ENCODE measurements around the gene HNF4A. TPM values are rescaled to one million over a fixed set of nuclear protein-coding genes. Genes with fewer than 3 reads are reported as not detected.

HNF4A gene
- total and polyA plus RNA-seq, 4 experiments from 2014 or later: not detected

DNA sequence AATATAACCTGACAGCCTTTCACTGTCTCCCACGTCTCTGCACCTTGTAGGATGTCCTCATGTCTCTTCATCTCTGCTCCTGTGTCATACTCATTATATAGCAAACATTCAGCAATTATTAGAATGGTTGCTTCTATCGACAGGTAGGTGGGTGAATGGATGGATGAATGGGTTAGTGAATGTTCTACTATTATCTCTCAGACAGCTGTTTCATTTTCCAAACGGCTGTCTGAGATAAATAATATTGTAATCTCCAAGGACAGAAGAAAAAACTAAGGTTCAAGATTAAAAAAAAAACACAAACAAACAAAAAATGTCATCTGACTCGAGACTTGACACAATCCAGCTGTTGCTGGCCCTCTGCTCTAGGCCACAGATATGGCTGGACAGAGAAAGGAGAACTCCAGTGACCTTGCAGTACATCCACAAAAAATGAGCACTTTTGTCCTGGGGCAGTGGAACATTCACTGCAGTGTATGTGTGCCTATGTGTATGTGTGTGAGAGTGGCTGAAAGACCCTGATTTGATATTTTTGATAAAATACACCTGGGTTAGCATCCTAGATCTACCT, 2.1 kb downstream of the HNF4A start:
- Histone ChIP-seq H3K4me3 (ENCODE audit: low read length in 2 of 2) (no peak overlapping the region), H3K27me3 (ENCODE audit: insufficient read depth, low read length) (no peaks in the 10 kb centered on the region), H3K4me1 (ENCODE audit: insufficient read depth, low read length) (no peaks in the 10 kb centered on the region), H3K9me3 (ENCODE audit: control insufficient read depth in 1 of 2, low read length in 2 of 2) (no peaks in the 10 kb centered on the region), H3K27ac (ENCODE audit: low read depth, low read length) (no peak overlapping the region), H3K36me3 (ENCODE audit: insufficient read depth, low read length) (no peaks in the 10 kb centered on the region)
- intact Hi-C loops (cut with micrococcal nuclease): no loop called here
- H3K36me3 Mint-ChIP-seq: no peaks in the 10 kb centered on the region
- no peaks in the 10 kb centered on the region for H3K4me1 Mint-ChIP-seq
- H3K27me3 Mint-ChIP-seq: peaks cover 4 to 6% of the 10 kb centered on the region in 2 donors
- H3K9me3 Mint-ChIP-seq: no peaks in the 10 kb centered on the region
- no peak for DNase-seq
- ChIA-PET CTCF (ENCODE audit: partially characterized antibody) (interaction anchor here (0.9 kb wide), 1 partner anchor 47 kb away, joined by 3 read pairs; the partner anchor contains the start of gene FITM2), POLR2A (ENCODE audit: partially characterized antibody) (no interaction called here)
- no peak overlapping the region for H3K27ac Mint-ChIP-seq
- H3K4me3 Mint-ChIP-seq: no peak overlapping the region

GRCh38 chr20:44358776-44359175, 3.3 kb downstream of the HNF4A start:
- POLR2A ChIA-PET (ENCODE audit: partially characterized antibody): no interaction called here
- CTCF ChIA-PET (ENCODE audit: partially characterized antibody): no interaction called here

GRCh38 chr20:44360221-44360620, 4.7 kb downstream of the HNF4A start:
- Mint-ChIP-seq H3K27me3 (peaks cover 1 to 3% of the 10 kb centered on the region in 2 donors), H3K27ac (no peak overlapping the region), H3K9me3 (no peaks in the 10 kb centered on the region), H3K36me3 (no peaks in the 10 kb centered on the region), H3K4me1 (no peaks in the 10 kb centered on the region), H3K4me3 (no peak overlapping the region)
- Histone ChIP-seq H3K4me1 (ENCODE audit: insufficient read depth, low read length) (no peaks in the 10 kb centered on the region), H3K27ac (ENCODE audit: low read depth, low read length) (no peak overlapping the region), H3K9me3 (ENCODE audit: control insufficient read depth in 1 of 2, low read length in 2 of 2) (no peaks in the 10 kb centered on the region), H3K4me3 (ENCODE audit: low read length in 2 of 2) (no peak overlapping the region), H3K27me3 (ENCODE audit: insufficient read depth, low read length) (no peaks in the 10 kb centered on the region), H3K36me3 (ENCODE audit: insufficient read depth, low read length) (no peaks in the 10 kb centered on the region)
- no peak for DNase-seq
- ChIA-PET POLR2A (ENCODE audit: partially characterized antibody) (no interaction called here), CTCF (ENCODE audit: partially characterized antibody) (interaction anchor here (1.3 kb wide), 1 partner anchor 146 kb away, joined by 3 read pairs; no protein-coding TSS in a partner anchor)
- intact Hi-C loops (cut with micrococcal nuclease): no loop called here

More at GRCh38 chr20:44358776-44359175, 3.3 kb downstream of the HNF4A start:
- DNase-seq: no peak
- Mint-ChIP-seq H3K9me3 (no peaks in the 10 kb centered on the region), H3K27ac (no peak overlapping the region), H3K36me3 (no peaks in the 10 kb centered on the region), H3K27me3 (peaks cover 4 to 6% of the 10 kb centered on the region in 2 donors), H3K4me3 (no peak overlapping the region), H3K4me1 (no peaks in the 10 kb centered on the region)
- Histone ChIP-seq H3K4me1 (ENCODE audit: insufficient read depth, low read length) (no peaks in the 10 kb centered on the region), H3K36me3 (ENCODE audit: insufficient read depth, low read length) (no peaks in the 10 kb centered on the region), H3K4me3 (ENCODE audit: low read length in 2 of 2) (no peak overlapping the region), H3K9me3 (ENCODE audit: control insufficient read depth in 1 of 2, low read length in 2 of 2) (no peaks in the 10 kb centered on the region), H3K27ac (ENCODE audit: low read depth, low read length) (no peak overlapping the region), H3K27me3 (ENCODE audit: insufficient read depth, low read length) (no peaks in the 10 kb centered on the region)
- intact Hi-C loops (cut with micrococcal nuclease): no loop called here

DNA sequence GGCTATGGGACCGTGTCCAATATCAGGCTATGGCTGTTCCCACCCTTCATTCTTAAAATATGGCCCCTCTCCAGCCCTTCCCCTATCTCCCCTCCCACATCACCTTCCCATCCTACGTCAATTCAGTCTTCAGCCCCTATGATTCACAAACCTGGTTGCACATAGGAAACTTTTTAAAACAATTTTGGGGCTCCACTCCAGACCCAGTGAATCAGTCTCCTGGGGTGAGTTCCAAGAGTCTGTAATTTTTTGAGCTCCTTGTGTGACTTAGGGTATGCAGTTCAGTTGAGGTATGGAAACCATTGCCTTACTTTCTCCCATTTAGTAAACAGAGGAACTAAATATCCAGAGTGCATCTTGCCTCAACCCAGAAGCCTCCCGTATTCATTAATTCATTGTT, 5.5 kb downstream of the HNF4A start:
- H3K27me3 ChIP-seq (ENCODE audit: insufficient read depth, low read length): no peaks in the 10 kb centered on the region
- no peaks in the 10 kb centered on the region for H3K36me3 ChIP-seq (ENCODE audit: insufficient read depth, low read length)
- H3K4me3 ChIP-seq (ENCODE audit: low read length in 2 of 2): no peak overlapping the region
- intact Hi-C loops (cut with micrococcal nuclease): no loop called here
- no peak for DNase-seq
- CTCF ChIA-PET (ENCODE audit: partially characterized antibody): interaction anchor here (1.3 kb wide), 1 partner anchor 146 kb away, joined by 3 read pairs; no protein-coding TSS in a partner anchor
- H3K4me1 ChIP-seq (ENCODE audit: insufficient read depth, low read length): no peaks in the 10 kb centered on the region
- H3K4me1 Mint-ChIP-seq: no peaks in the 10 kb centered on the region
- peaks cover 0 to 3% of the 10 kb centered on the region in 2 donors for H3K27me3 Mint-ChIP-seq
- H3K4me3 Mint-ChIP-seq: no peak overlapping the region
- H3K9me3 Mint-ChIP-seq: no peaks in the 10 kb centered on the region
- POLR2A ChIA-PET (ENCODE audit: partially characterized antibody): no interaction called here
- H3K27ac ChIP-seq (ENCODE audit: low read depth, low read length): no peak overlapping the region
- H3K9me3 ChIP-seq (ENCODE audit: control insufficient read depth in 1 of 2, low read length in 2 of 2): no peaks in the 10 kb centered on the region
- H3K36me3 Mint-ChIP-seq: no peaks in the 10 kb centered on the region
- H3K27ac Mint-ChIP-seq: no peak overlapping the region

DNA sequence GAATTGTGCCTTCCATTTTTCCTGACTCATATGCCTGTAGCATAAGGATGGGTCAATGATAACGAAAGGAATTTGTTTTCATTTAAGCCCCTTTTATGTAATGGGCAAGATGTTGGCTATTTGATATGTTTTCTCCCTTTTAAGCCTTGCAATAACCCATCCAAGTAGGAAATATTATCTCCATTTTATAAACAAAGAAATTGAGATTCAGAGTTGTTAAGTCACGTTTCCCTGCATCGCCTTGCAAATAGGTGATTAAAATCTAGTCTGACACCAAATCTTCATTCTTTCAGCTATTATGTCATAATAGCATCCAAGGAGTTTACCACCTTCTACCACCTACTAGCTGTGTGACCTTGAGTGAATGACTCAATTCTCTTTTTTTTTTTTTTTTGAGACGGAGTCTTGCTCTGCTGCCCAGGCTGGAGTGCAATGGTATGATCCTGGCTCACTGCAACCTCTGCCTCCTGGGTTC, 7.0 kb downstream of the HNF4A start:
- no peaks in the 10 kb centered on the region for H3K27me3 ChIP-seq (ENCODE audit: insufficient read depth, low read length)
- H3K4me1 ChIP-seq (ENCODE audit: insufficient read depth, low read length): no peaks in the 10 kb centered on the region
- H3K27me3 Mint-ChIP-seq: peaks cover 0 to 3% of the 10 kb centered on the region in 2 donors
- H3K4me3 Mint-ChIP-seq: no peak overlapping the region
- POLR2A ChIA-PET (ENCODE audit: partially characterized antibody): no interaction called here
- no peaks in the 10 kb centered on the region for H3K36me3 Mint-ChIP-seq
- H3K36me3 ChIP-seq (ENCODE audit: insufficient read depth, low read length): no peaks in the 10 kb centered on the region
- intact Hi-C loops (cut with micrococcal nuclease): no loop called here
- H3K27ac Mint-ChIP-seq: no peak overlapping the region
- no peaks in the 10 kb centered on the region for H3K9me3 Mint-ChIP-seq
- CTCF ChIA-PET (ENCODE audit: partially characterized antibody): no interaction called here
- H3K4me3 ChIP-seq (ENCODE audit: low read length in 2 of 2): no peak overlapping the region
- no peak overlapping the region for H3K27ac ChIP-seq (ENCODE audit: low read depth, low read length)
- DNase-seq: no peak
- no peaks in the 10 kb centered on the region for H3K4me1 Mint-ChIP-seq
- H3K9me3 ChIP-seq (ENCODE audit: control insufficient read depth in 1 of 2, low read length in 2 of 2): no peaks in the 10 kb centered on the region

GRCh38 chr20:44364068-44364467, 8.6 kb downstream of the HNF4A start:
- peaks cover 0 to 3% of the 10 kb centered on the region in 2 donors for H3K27me3 Mint-ChIP-seq
- ChIA-PET POLR2A (ENCODE audit: partially characterized antibody) (no interaction called here), CTCF (ENCODE audit: partially characterized antibody) (no interaction called here)
- Histone ChIP-seq H3K36me3 (ENCODE audit: insufficient read depth, low read length) (no peaks in the 10 kb centered on the region), H3K4me1 (ENCODE audit: insufficient read depth, low read length) (no peaks in the 10 kb centered on the region), H3K4me3 (ENCODE audit: low read length in 2 of 2) (no peak overlapping the region), H3K27me3 (ENCODE audit: insufficient read depth, low read length) (no peaks in the 10 kb centered on the region), H3K9me3 (ENCODE audit: control insufficient read depth in 1 of 2, low read length in 2 of 2) (no peaks in the 10 kb centered on the region), H3K27ac (ENCODE audit: low read depth, low read length) (no peak overlapping the region)
- no peak overlapping the region for H3K27ac Mint-ChIP-seq
- no peak overlapping the region for H3K4me3 Mint-ChIP-seq
- H3K36me3 Mint-ChIP-seq: no peaks in the 10 kb centered on the region
- no peak for DNase-seq
- intact Hi-C loops (cut with micrococcal nuclease): no loop called here
- H3K9me3 Mint-ChIP-seq: no peaks in the 10 kb centered on the region
- H3K4me1 Mint-ChIP-seq: no peaks in the 10 kb centered on the region

- POLR2A ChIA-PET (ENCODE audit: partially characterized antibody): no interaction called here
These were observed 9.3 kb downstream of the HNF4A start for GRCh38 chr20:44364780-44365179.

More at GRCh38 chr20:44364780-44365179, 9.3 kb downstream of the HNF4A start:
- Mint-ChIP-seq H3K27ac (no peak overlapping the region), H3K9me3 (no peaks in the 10 kb centered on the region), H3K4me1 (no peaks in the 10 kb centered on the region), H3K4me3 (no peak overlapping the region), H3K27me3 (peaks cover 0 to 3% of the 10 kb centered on the region in 2 donors), H3K36me3 (no peaks in the 10 kb centered on the region)
- Histone ChIP-seq H3K36me3 (ENCODE audit: insufficient read depth, low read length) (no peaks in the 10 kb centered on the region), H3K4me1 (ENCODE audit: insufficient read depth, low read length) (no peaks in the 10 kb centered on the region), H3K27me3 (ENCODE audit: insufficient read depth, low read length) (no peaks in the 10 kb centered on the region), H3K9me3 (ENCODE audit: control insufficient read depth in 1 of 2, low read length in 2 of 2) (no peaks in the 10 kb centered on the region), H3K4me3 (ENCODE audit: low read length in 2 of 2) (no peak overlapping the region), H3K27ac (ENCODE audit: low read depth, low read length) (no peak overlapping the region)
- DNase-seq: no peak
- intact Hi-C loops (cut with micrococcal nuclease): no loop called here
- CTCF ChIA-PET (ENCODE audit: partially characterized antibody): no interaction called here

Measured in CD4-positive, alpha-beta memory T cell (primary cell).